IMR-90 (cell line): ENCODE measurements around the gene ARTN. TPM values are rescaled to one million over a fixed set of nuclear protein-coding genes. Genes with fewer than 3 reads are reported as not detected.
A peak's percentile ranks its signal among the peaks of the same experiment; 100 is the strongest.

Experiments used
- ATAC-seq: fragments of 200-7000 bp; cut with Tn5 transposase; 2 replicates; pipeline ENCODE4 v1.9.1; 2020; ENCODE audit warnings: low read depth, mild to moderate bottlenecking, moderate library complexity
- BruUV-seq: library from RNA; stranded (reverse); fragments of 400-500 nt; replicated peaks from 2 replicates; lab custom pipeline; 2021; lab: Mats Ljungman, UMichigan
- CTCF ChIA-PET: fragments of 300-600 bp; formaldehyde crosslinking; extraction: SDS; loops from one replicate; lab custom pipeline; 2021; ENCODE audit warnings: antibody characterized with exemption; lab: Yijun Ruan, JAX
- POLR2A ChIA-PET: fragments of 300-600 bp; sonication (Branson Sonifier 250); formaldehyde crosslinking; loops from one replicate; lab custom pipeline; 2022; ENCODE audit warnings: antibody characterized with exemption; ENCODE audit not compliant: unreplicated experiment; lab: Charles Lee
- DNase-seq: peaks from one replicate; pipeline ENCODE4 v3.0.0; 2013
- H2AFZ ChIP-seq: replicated peaks from 2 replicates; pipeline ENCODE3; 2013; ENCODE audit warnings: low read length, mild to moderate bottlenecking; ENCODE audit not compliant: poor library complexity
- H2AK5ac ChIP-seq: 2 replicates; pipeline ENCODE4 v1.6.1; 2013; ENCODE audit warnings: low read depth, low read length, inconsistent platforms
- H2AK9ac ChIP-seq: replicated peaks from 2 replicates; pipeline ENCODE3; 2013; ENCODE audit warnings: mild to moderate bottlenecking, low read depth, low read length, moderate library complexity; ENCODE audit not compliant: poor library complexity
- H2BK120ac ChIP-seq: 2 replicates; pipeline ENCODE4 v1.6.1; 2013; ENCODE audit warnings: low read depth, low read length, inconsistent platforms
- H2BK15ac ChIP-seq: 3 replicates; pipeline ENCODE4 v1.6.1; 2013; ENCODE audit warnings: low read depth, low read length, inconsistent platforms
- H2BK20ac ChIP-seq: 2 replicates; pipeline ENCODE4 v1.6.1; 2013; ENCODE audit warnings: low read depth, mild to moderate bottlenecking, inconsistent platforms, low read length, moderate library complexity
- H2BK5ac ChIP-seq: 2 replicates; pipeline ENCODE4 v1.6.1; 2013; ENCODE audit warnings: mild to moderate bottlenecking, low read depth, low read length, inconsistent platforms; ENCODE audit not compliant: poor library complexity, severe bottlenecking
- H3K14ac ChIP-seq: replicated peaks from 2 replicates; pipeline ENCODE4 v1.6.1; 2013; ENCODE audit warnings: low read depth, low read length, inconsistent platforms
- H3K18ac ChIP-seq: 2 replicates; pipeline ENCODE4 v1.6.1; 2013; ENCODE audit warnings: low read depth, low read length, control low read depth
- H3K23ac ChIP-seq: 2 replicates; pipeline ENCODE4 v1.6.1; 2013; ENCODE audit warnings: low read depth, low read length, inconsistent platforms
- H3K27ac ChIP-seq: 2 replicates; pipeline ENCODE4 v1.5.1; 2013; ENCODE audit warnings: mild to moderate bottlenecking, control low read depth, low read length; ENCODE audit not compliant: insufficient read depth
- H3K27me3 ChIP-seq: 2 replicates; pipeline ENCODE4 v1.6.1; 2013; ENCODE audit warnings: low read length; ENCODE audit not compliant: control insufficient read depth, insufficient read depth
- H3K36me3 ChIP-seq: 2 replicates; pipeline ENCODE4 v1.6.1; 2013; ENCODE audit warnings: low read length, mixed read lengths; ENCODE audit not compliant: control insufficient read depth, insufficient read depth
- H3K4ac ChIP-seq: 2 replicates; pipeline ENCODE4 v1.6.1; 2013; ENCODE audit warnings: low read depth, low read length, inconsistent platforms
- H3K4me1 ChIP-seq: 2 replicates; pipeline ENCODE4 v1.6.1; 2013; ENCODE audit warnings: low read length, mixed read lengths; ENCODE audit not compliant: control insufficient read depth, insufficient read depth
- H3K4me2 ChIP-seq: 2 replicates; pipeline ENCODE4 v1.6.1; 2013; ENCODE audit warnings: low read depth, mild to moderate bottlenecking, control low read depth, low read length, moderate library complexity
- H3K4me3 ChIP-seq: 2 replicates; pipeline ENCODE4 v1.5.1; 2013; ENCODE audit warnings: low read depth, mild to moderate bottlenecking, control low read depth, low read length, moderate library complexity; ENCODE audit not compliant: insufficient read depth
- H3K56ac ChIP-seq: 2 replicates; pipeline ENCODE4 v1.6.1; 2013; ENCODE audit warnings: low read length, inconsistent platforms; ENCODE audit not compliant: insufficient read depth; ENCODE audit errors: extremely low read depth
- H3K79me1 ChIP-seq, 2 experiments: 2 replicates each; pipeline ENCODE4 v1.6.1; 2013; ENCODE audit warnings: low read length in 2 of 2, inconsistent platforms in 1 of 2, low read depth in 1 of 2
- H3K9ac ChIP-seq: 2 replicates; pipeline ENCODE4 v1.6.1; 2013; ENCODE audit warnings: low read depth, low read length, control low read depth
- H3K9me1 ChIP-seq: 2 replicates; pipeline ENCODE4 v1.6.1; 2013; ENCODE audit warnings: low read length, inconsistent platforms; ENCODE audit not compliant: insufficient read depth
- H3K9me3 ChIP-seq: 2 replicates; pipeline ENCODE4 v1.6.1; 2013; ENCODE audit warnings: low read length; ENCODE audit not compliant: control insufficient read depth, insufficient read depth
- H4K20me1 ChIP-seq: 2 replicates; pipeline ENCODE4 v1.6.1; 2013; ENCODE audit warnings: low read length, inconsistent platforms; ENCODE audit not compliant: insufficient read depth
- H4K5ac ChIP-seq: 2 replicates; pipeline ENCODE4 v1.6.1; 2013; ENCODE audit warnings: mild to moderate bottlenecking, low read depth, low read length, control low read depth
- H4K8ac ChIP-seq, 2 experiments: 2 replicates each; pipeline ENCODE4 v1.6.1; 2013; ENCODE audit warnings: low read depth in 2 of 2, low read length in 2 of 2, control low read depth in 1 of 2, inconsistent platforms in 1 of 2
- H4K91ac ChIP-seq: 2 replicates; pipeline ENCODE4 v1.6.1; 2013; ENCODE audit warnings: low read depth, low read length, inconsistent platforms; ENCODE audit not compliant: insufficient read depth
- MAZ ChIP-seq: IDR thresholded peaks from 2 replicates; pipeline ENCODE4 v1.6.1; 2012; ENCODE audit warnings: low read depth, mild to moderate bottlenecking, low read length, improper control_type of control experiment, moderate library complexity, borderline replicate concordance
- RAD21 ChIP-seq: IDR thresholded peaks from 2 replicates; pipeline ENCODE4 v1.6.1; 2012; ENCODE audit warnings: low read length, improper control_type of control experiment
- SMC3 ChIP-seq: fragments of 150-350 bp; IDR thresholded peaks from 2 replicates; pipeline ENCODE4 v1.6.1; 2016; ENCODE audit warnings: low read depth, mild to moderate bottlenecking, antibody characterized with exemption, low read length, moderate library complexity
- WGBS, 2 experiments: methylation state at CpG; one replicate each; pipeline versions ENCODE4 v1.1.5 to v1.1.7; 2013; ENCODE audit warnings: missing lambda C conversion rate in 2 of 2; ENCODE audit not compliant: insufficient read length in 1 of 2; ENCODE audit errors: extremely low coverage in 2 of 2; 5-methylcytosine and 5-hydroxymethylcytosine counted together
- dilution Hi-C: fragments of 300-500 bp; cut with HindIII; formaldehyde crosslinking; loops from one replicate; pipeline ENCODE4 v1.14.3; 2018; ENCODE audit warnings: low sequenced_read_pairs; ENCODE audit not compliant: unreplicated experiment
- in situ Hi-C: fragments of 300-500 bp; cut with MboI; formaldehyde crosslinking; loops from 3 replicates; pipeline ENCODE4 v1.14.3; 2019; ENCODE audit warnings: low sequenced_read_pairs, inconsistent platforms, mixed read lengths
- intact Hi-C: fragments of 100-400 bp; cut with micrococcal nuclease; formaldehyde crosslinking; loops from 2 replicates; pipeline ENCODE4 v1.10.0; 2022
- polyA plus RNA-seq, 3 experiments: library from polyadenylated mRNA; depleted of rRNA; stranded (reverse); fragments of >200 nt; gene quantifications; 2 replicates each; pipeline ENCODE4 v1.2.3, GENCODE V29; 2012; ENCODE audit warnings: low replicate concordance in 1 of 3
- total RNA-seq: library from RNA; depleted of rRNA; stranded (reverse); fragments of >200 nt; gene quantifications from 2 replicates; pipeline ENCODE4 v1.2.3, GENCODE V29; 2012
- TF ChIP-seq, protein P1 (sequence below): fragments of 150-350 bp; IDR thresholded peaks from 2 replicates; pipeline ENCODE4 v1.6.1; 2017; ENCODE audit warnings: mild to moderate bottlenecking, antibody characterized with exemption, low read length, low read depth
- TF ChIP-seq, protein P2 (sequence below): conservative IDR thresholded peaks from 2 replicates; pipeline ENCODE4 v1.5.1; 2012; ENCODE audit warnings: mild to moderate bottlenecking, low read depth, low read length, improper control_type of control experiment

The ARTN gene
- total and polyA plus RNA-seq, 2 of the 4 experiments (the other 2 are of a cell fraction), result 0.29 TPM; not detected in 1

DNA sequence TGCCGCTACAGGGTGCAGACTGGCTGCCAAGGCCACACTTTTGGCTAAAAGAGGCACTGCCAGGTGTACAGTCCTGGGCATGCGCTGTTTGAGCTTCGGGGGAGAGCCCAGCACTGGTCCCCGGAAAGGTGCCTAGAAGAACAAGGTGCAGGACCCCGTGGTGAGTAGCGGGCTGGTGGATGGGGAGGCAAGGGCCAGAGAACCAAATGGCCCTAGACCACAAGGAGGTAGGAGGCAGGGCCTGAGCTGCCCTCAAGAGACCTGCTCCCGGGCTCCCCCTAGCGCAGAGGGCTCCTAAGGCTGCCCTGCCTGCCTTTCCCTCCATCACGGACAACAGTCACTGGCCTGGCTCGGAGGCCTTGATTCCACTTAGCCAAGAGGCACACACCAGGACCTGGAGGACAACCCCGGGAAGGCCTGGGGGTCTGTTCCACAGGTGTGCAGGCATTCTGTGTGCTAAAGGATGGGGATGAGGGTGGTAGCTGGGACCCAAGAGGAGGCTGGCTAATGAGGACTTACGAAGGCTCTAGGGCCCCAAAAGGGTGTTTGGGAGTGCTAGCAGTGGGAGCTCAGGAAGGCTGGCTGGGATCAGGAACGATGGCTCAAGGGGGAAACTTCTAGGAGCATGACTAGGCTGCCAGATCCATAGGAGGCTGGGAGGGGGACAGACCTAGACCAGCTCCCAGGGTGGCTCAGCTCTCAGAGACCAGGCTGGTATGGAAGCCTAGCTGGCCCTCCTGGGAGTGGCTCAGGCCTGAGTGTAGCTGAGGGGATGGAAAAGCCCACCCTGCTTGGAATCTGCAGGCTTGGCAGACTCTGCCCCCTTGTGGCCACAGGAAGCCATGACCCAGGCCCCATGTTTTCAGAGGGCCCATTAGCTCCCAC, 742 bp downstream of the ARTN start:
- peak overlapping the region; percentile 8; the same call in 1 of the 3 replicates for H2BK15ac ChIP-seq
- H2AFZ ChIP-seq, result peak overlapping the region; percentile 91
- H3K23ac ChIP-seq, result no peak overlapping the region
- no peak overlapping the region for H2BK120ac ChIP-seq
- H3K79me1 ChIP-seq, result peaks cover 0 to 8% of the 10 kb centered on the region in 2 experiments; a peak in 1 of 4 replicates
- H3K14ac ChIP-seq, result no peak overlapping the region
- H3K4ac ChIP-seq, result peak overlapping the region; percentile 24; the same call in 1 of the 2 replicates
- no peak overlapping the region for H2BK5ac ChIP-seq
- no peak overlapping the region; the same call in 1 of the 2 replicates for H4K91ac ChIP-seq
- intact Hi-C loops, result loop anchor here (1.0 to 5.0 kb wide), 4 partner anchors 82 to 405 kb away; no protein-coding TSS in a partner anchor
- H2BK20ac ChIP-seq, result no peak overlapping the region
- no peak overlapping the region for H3K9ac ChIP-seq
- H3K18ac ChIP-seq, result no peak overlapping the region
- no peak overlapping the region for H3K4me3 ChIP-seq
- peaks cover 6% of the 10 kb centered on the region; the same call in 1 of the 2 replicates for H3K36me3 ChIP-seq
- H3K27me3 ChIP-seq, result no peaks in the 10 kb centered on the region; the same call in 1 of the 2 replicates
- H3K4me2 ChIP-seq, result no peak overlapping the region
- no peak overlapping the region for H4K5ac ChIP-seq
- H4K8ac ChIP-seq, result peak overlapping the region in 1 of 2 experiments; percentile 30; a peak in 1 of 4 replicates
- TF ChIP-seq SMC3 (peak; percentile 81), RAD21 (peak; percentile 87), MAZ (peak; percentile 19; the same call in 1 of the 2 replicates)
- TF ChIP-seq, protein P1, sequence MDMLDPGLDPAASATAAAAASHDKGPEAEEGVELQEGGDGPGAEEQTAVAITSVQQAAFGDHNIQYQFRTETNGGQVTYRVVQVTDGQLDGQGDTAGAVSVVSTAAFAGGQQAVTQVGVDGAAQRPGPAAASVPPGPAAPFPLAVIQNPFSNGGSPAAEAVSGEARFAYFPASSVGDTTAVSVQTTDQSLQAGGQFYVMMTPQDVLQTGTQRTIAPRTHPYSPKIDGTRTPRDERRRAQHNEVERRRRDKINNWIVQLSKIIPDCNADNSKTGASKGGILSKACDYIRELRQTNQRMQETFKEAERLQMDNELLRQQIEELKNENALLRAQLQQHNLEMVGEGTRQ, result no peak
- TF ChIP-seq, protein P2, sequence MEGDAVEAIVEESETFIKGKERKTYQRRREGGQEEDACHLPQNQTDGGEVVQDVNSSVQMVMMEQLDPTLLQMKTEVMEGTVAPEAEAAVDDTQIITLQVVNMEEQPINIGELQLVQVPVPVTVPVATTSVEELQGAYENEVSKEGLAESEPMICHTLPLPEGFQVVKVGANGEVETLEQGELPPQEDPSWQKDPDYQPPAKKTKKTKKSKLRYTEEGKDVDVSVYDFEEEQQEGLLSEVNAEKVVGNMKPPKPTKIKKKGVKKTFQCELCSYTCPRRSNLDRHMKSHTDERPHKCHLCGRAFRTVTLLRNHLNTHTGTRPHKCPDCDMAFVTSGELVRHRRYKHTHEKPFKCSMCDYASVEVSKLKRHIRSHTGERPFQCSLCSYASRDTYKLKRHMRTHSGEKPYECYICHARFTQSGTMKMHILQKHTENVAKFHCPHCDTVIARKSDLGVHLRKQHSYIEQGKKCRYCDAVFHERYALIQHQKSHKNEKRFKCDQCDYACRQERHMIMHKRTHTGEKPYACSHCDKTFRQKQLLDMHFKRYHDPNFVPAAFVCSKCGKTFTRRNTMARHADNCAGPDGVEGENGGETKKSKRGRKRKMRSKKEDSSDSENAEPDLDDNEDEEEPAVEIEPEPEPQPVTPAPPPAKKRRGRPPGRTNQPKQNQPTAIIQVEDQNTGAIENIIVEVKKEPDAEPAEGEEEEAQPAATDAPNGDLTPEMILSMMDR, result peak; percentile 84
- ATAC-seq, result peak; percentile 48
- BruUV-seq, result no TSS peak
- H3K4me1 ChIP-seq, result peaks cover 10% of the 10 kb centered on the region
- H3K56ac ChIP-seq, result no peak overlapping the region
- ChIA-PET POLR2A (no interaction called here), CTCF (interaction anchor here (0.6 to 5.6 kb wide), 26 partner anchors 8 to 408 kb away, joined by 3 to 149 read pairs (median 4); partner anchors contain the start of genes IPO13 and PTPRF)
- H3K27ac ChIP-seq, result no peak overlapping the region
- DNase-seq, result peak; percentile 53
- peaks cover 5% of the 10 kb centered on the region for H3K9me3 ChIP-seq
- 71% methylated on average over 5 of the region's 13 CpGs; no CpG with 5 or more reads in 1 of the 2 experiments for WGBS, 2 experiments
- H3K9me1 ChIP-seq, result peaks cover 6% of the 10 kb centered on the region
- H4K20me1 ChIP-seq, result peaks cover 3% of the 10 kb centered on the region; the same call in 1 of the 2 replicates
- H2AK9ac ChIP-seq, result peak overlapping the region; percentile 73
- dilution Hi-C loops, result no loop called here
- peak overlapping the region; percentile 23; the same call in 1 of the 2 replicates for H2AK5ac ChIP-seq
- in situ Hi-C loops, result loop anchor here (5.0 kb wide), 1 partner anchor 162 kb away; no protein-coding TSS in a partner anchor
